Mucosa of stomach (tissue), 1 donor: ENCODE measurements around the gene SMOC2.

Experiments used
- H3K27me3 ChIP-seq: one replicate; pipeline ENCODE4 v1.7.0; 2013; ENCODE audit warnings: mild to moderate bottlenecking, low read length; ENCODE audit not compliant: control insufficient read depth, insufficient read depth
- H3K36me3 ChIP-seq: one replicate; pipeline ENCODE4 v1.7.0; 2013; ENCODE audit warnings: low read length; ENCODE audit not compliant: control insufficient read depth, insufficient read depth
- H3K4me1 ChIP-seq: one replicate; pipeline ENCODE4 v1.7.0; 2013; ENCODE audit warnings: mild to moderate bottlenecking, low read length; ENCODE audit not compliant: control insufficient read depth, insufficient read depth
- H3K4me3 ChIP-seq: one replicate; pipeline ENCODE4 v1.7.0; 2013; ENCODE audit warnings: low read length
- H3K9ac ChIP-seq: one replicate; pipeline ENCODE4 v1.7.0; 2013; ENCODE audit warnings: mild to moderate bottlenecking, low read length, moderate library complexity
- H3K9me3 ChIP-seq: one replicate; pipeline ENCODE4 v1.7.0; 2013; ENCODE audit warnings: mild to moderate bottlenecking, low read length, moderate library complexity; ENCODE audit not compliant: control insufficient read depth
- donor health status: Pancreatic carcinoma.

The SMOC2 gene

DNA sequence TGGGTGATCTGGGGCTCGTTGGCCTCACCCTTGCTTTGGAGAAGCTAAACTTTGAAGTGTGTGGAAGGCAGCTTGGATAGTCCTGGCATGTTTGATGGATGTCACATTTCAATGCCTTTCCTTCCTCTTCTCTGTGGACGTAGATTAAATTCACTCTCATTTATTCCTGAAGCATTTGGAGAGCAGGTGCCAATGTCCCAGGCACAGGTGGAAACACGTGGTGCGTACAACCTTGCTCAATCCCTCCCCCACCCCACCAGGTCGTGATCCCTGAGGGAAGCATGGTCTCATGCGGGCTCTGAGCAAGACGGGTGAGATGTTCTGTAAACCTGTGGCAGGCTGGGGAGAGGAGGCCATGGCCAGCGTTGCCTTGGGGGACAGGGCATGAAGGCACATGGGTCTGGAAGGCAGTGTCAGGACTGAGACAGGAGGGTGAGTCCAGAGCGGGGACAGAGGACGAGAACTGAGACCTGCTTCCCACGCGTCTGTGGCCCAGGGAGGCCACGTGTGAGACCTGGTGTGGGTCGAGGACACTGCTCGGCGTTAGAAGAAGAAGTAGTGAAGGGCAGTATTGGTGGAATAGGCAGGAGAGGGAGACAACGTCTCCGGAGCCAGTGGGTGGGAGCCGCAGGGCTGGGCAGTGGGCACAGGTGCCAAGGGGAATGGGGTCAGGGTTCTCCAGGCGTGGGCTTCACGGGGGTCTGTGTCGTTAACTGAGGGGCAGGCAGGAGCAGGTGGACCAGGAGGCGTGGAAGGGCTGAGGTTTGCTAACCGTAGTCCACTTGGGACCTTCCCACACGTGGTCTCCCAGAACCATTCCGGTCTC lies 34.4 kb downstream of the SMOC2 start:
- no peaks in the 10 kb centered on the region for H3K36me3 ChIP-seq
- H3K9me3 ChIP-seq = no peaks in the 10 kb centered on the region

DNA sequence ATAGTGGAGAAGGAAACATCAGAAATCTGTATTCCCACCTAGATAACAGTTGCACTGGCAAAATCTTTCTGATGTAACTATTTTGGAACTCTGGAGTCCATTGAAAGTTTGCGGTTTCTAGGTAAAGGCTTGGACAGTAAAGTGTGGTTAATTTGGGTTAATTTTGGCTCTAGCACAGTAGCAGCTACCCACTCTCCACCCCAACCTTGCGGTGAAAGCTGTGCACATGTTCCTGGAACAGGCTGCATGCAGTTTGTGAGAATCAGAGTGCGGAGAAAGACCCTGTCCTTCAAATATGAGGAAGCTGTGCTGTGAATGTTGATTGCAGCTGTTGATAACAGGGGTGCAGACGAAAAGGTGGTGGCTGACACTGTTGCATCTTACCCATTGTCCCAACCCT lies 38.4 kb downstream of the SMOC2 start:
- no peaks in the 10 kb centered on the region for H3K9me3 ChIP-seq
- no peak overlapping the region for H3K9ac ChIP-seq
- no peaks in the 10 kb centered on the region for H3K4me1 ChIP-seq
- no peaks in the 10 kb centered on the region for H3K36me3 ChIP-seq
- H3K4me3 ChIP-seq = no peak overlapping the region
- H3K27me3 ChIP-seq = no peaks in the 10 kb centered on the region

More for the DNA sequence above, 34.4 kb downstream of the SMOC2 start:
- no peak overlapping the region for H3K9ac ChIP-seq
- no peaks in the 10 kb centered on the region for H3K4me1 ChIP-seq
- H3K4me3 ChIP-seq = no peak overlapping the region
- no peaks in the 10 kb centered on the region for H3K27me3 ChIP-seq

DNA sequence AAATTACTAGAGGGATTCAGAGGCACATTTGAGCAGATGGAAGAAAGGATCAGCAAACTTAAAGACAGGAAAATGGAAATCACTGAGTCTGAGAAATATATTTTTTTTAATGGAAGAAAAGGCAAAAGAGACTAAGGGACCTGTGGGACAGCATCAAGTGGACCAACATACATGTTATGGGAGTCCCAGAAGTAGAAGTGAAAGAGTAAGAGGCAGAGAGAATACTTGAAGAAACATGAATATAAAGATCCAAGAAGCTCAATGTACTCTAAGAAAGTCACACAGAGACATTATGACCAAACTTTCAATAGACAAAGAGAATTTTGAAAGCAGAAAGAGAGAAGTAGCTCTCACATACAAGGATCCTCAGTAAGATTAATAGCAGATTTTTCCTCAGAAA lies 39.5 kb downstream of the SMOC2 start:
- Histone ChIP-seq H3K4me3 (no peak overlapping the region), H3K9ac (no peak overlapping the region), H3K36me3 (no peaks in the 10 kb centered on the region), H3K9me3 (no peaks in the 10 kb centered on the region), H3K4me1 (no peaks in the 10 kb centered on the region), H3K27me3 (no peaks in the 10 kb centered on the region)

DNA sequence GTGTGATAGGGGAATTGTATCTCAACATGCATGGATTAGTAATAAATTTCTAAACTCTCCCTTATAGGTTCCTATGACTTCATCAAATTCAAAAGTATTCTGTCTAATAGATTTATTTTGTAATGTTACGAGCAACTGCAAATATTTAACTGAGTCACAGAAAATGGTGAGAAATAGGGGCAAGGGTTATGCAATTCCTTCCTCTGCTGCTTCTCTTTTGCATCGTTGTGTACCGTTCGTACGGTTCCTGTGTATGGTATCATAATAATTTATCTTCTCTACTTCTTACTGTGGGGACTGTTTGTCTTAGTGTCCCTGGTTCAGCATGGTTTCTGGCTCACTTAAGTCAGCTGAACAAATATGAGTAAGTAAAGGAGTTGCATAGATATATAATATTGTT lies 44.8 kb downstream of the SMOC2 start:
- no peaks in the 10 kb centered on the region for H3K27me3 ChIP-seq
- H3K9ac ChIP-seq = no peak overlapping the region
- H3K4me3 ChIP-seq = no peak overlapping the region
- H3K4me1 ChIP-seq = no peaks in the 10 kb centered on the region
- no peaks in the 10 kb centered on the region for H3K9me3 ChIP-seq
- H3K36me3 ChIP-seq = no peaks in the 10 kb centered on the region

DNA sequence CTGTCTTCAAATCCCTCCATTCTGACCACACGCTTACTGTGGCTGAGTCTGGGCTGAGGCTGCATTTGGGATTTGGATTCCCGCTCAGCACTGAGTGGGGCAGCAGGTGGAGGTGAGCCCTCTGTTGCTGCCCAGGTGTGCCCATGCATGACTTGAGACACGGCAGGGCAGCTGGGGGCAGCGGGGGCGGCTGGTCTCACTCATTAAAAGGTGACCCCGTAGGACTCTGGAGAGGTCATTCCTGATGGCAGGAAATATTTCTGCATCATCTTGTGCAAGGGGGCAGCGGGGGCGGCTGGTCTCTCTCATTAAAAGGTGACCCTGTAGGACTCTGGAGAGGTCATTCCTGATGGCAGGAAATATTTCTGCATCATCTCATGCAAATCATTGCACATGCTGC lies 49.8 kb downstream of the SMOC2 start:
- Histone ChIP-seq H3K4me1 (no peaks in the 10 kb centered on the region), H3K9ac (no peak overlapping the region)

DNA sequence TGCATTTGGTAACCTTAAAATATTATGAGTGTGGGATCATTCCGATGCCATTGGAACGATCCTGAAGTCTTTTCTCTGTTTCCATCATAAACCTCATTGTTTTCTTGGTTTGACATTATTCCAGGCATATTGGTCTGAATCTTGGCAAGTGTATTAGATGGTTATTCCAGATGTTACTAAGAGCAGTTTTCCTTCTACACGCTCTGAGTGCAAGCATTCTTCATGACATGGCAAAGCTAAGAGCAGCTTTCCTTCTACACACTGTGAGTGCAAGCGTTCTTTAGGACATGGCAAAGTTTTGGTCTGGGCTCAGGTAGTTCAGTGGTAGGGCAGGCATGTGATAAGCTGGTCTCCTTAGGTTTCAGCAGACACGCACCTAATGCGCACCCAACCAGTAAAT lies 53.0 kb downstream of the SMOC2 start:
- no peak overlapping the region for H3K9ac ChIP-seq
- no peaks in the 10 kb centered on the region for H3K9me3 ChIP-seq
- no peaks in the 10 kb centered on the region for H3K36me3 ChIP-seq
- no peak overlapping the region for H3K4me3 ChIP-seq
- no peaks in the 10 kb centered on the region for H3K27me3 ChIP-seq
- H3K4me1 ChIP-seq = no peaks in the 10 kb centered on the region

More for the DNA sequence above, 49.8 kb downstream of the SMOC2 start:
- H3K4me3 ChIP-seq = no peak overlapping the region
- no peaks in the 10 kb centered on the region for H3K36me3 ChIP-seq
- no peaks in the 10 kb centered on the region for H3K9me3 ChIP-seq
- H3K27me3 ChIP-seq = no peaks in the 10 kb centered on the region

DNA sequence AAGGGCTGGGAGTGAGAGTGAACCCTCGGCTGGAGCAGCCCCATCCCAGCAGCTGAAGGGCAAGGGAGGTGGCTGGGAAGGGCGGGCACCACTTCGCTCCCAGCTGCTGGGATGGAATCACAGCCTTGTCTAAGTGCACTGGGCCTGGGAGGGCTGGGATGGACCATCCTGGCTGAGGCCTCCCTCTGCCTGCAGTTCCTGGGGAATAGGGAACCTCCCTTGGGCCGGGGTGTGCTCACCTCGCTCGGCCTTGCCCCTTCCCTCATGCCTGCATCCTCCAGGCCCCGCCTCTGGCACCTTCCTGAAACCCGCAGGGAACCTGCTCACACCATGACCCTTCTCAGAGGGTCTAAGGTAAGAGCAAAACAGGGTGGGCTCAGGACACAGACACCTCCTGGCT lies 53.7 kb downstream of the SMOC2 start:
- Histone ChIP-seq H3K4me1 (peaks cover 2% of the 10 kb centered on the region), H3K9me3 (no peaks in the 10 kb centered on the region), H3K27me3 (no peaks in the 10 kb centered on the region), H3K36me3 (no peaks in the 10 kb centered on the region), H3K4me3 (no peak overlapping the region), H3K9ac (no peak overlapping the region)

DNA sequence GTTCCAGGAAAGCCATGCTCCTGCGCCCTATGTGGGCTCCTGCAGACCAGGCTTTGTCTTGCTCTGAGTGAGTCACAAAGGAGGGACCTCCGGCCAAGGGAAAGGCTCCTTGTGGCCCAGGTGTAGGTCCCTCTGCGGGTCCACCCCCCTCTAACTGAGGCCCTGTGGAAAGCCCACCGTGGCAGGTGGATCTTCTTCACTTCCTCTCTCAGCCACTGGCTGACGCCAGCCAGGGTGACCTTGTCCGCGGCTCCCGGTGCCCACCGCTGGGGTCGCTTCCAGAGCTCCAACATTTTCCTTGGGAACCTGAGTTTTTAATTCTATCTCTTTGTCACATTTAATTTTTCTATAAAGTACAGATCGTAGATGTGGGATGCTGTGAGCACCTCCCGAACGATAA lies 54.1 kb downstream of the SMOC2 start:
- Histone ChIP-seq H3K36me3 (no peaks in the 10 kb centered on the region), H3K9me3 (no peaks in the 10 kb centered on the region), H3K4me3 (no peak overlapping the region), H3K27me3 (no peaks in the 10 kb centered on the region), H3K9ac (no peak overlapping the region), H3K4me1 (peaks cover 3% of the 10 kb centered on the region)

DNA sequence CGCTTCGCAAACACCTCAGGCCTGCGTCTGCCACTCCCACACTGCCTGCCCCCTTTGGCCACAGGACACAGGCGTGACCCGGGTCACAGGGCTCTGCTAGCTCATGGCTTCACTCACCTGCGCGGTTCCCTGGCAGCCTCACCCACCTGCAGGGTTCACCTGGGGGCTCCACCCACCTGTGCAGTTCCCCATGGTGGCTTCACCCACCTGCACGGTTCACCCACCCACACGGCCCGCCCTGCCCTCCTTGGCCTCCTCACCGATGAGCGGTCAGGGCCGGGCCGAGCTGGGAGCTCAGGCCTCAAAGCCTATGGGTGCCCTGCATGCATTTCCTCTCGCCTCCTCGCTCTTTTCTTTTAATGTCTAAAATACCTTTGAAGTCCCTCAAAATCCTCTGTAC lies 54.7 kb downstream of the SMOC2 start:
- no peak overlapping the region for H3K9ac ChIP-seq
- H3K4me1 ChIP-seq = peaks cover 3% of the 10 kb centered on the region
- H3K4me3 ChIP-seq = no peak overlapping the region
- H3K9me3 ChIP-seq = no peaks in the 10 kb centered on the region
- H3K36me3 ChIP-seq = no peaks in the 10 kb centered on the region
- no peaks in the 10 kb centered on the region for H3K27me3 ChIP-seq

DNA sequence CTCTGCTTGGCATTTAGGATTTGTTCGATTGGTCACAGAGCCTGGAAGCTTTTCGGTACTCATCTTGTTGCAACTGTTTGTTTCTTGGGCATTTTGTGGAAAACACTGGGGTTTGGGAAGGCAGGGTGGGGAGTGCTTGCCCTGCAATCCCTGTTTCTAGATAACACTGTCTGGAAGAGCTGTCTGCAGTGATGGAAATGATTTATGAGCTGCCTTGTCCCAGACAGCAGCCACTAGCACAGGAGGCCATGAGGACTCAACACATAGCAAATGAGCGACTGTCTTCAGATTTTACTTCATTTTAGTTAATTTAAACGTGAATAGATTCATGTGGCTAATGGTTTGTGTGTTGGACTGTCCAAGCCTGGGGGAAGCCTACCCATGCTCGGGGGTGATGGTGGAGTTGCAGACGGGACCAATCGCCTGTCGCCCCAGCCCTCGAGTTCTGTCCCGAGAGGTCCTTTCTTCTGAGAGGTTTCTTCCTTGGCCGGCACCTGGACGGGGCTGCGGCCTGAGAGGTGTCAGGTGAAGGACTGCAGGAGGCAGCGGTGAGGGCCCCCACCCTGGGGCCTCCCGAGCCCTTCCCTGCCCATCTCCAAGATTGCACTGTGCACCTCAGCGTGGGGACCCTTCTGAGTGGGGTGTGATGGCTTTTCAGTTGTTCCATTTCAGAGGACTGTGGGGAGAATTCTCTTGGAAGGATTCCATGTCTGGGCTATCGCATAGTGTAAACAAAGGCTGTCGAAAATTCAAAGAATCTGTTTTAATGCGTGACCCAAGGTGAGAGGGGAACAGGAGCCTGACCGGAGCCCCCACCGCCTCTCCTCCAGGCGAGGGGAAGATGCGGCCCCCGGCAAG lies 55.4 kb downstream of the SMOC2 start:
- H3K9ac ChIP-seq = no peak overlapping the region
- H3K36me3 ChIP-seq = no peaks in the 10 kb centered on the region
- H3K4me3 ChIP-seq = no peak overlapping the region
- H3K27me3 ChIP-seq = no peaks in the 10 kb centered on the region
- no peaks in the 10 kb centered on the region for H3K9me3 ChIP-seq
- H3K4me1 ChIP-seq = peaks cover 3% of the 10 kb centered on the region

DNA sequence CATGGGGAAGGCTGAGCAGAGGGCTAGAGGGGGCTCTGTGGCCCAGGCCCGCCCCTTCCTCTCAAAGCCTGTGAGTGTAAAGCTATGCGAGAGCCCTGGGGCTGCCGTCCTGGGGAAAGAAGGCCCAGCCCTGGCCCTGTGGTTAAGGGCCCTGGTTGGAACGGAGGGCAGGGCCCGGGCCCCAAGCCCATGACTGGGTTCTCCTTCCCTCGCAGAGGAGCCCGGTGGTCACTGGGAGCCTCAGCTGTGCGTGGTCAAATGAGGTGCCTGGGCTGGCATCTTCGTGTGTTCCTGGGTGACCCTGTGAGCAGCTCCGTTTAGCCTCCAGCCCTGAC lies 56.0 kb downstream of the SMOC2 start:
- H3K9me3 ChIP-seq = no peaks in the 10 kb centered on the region
- H3K4me1 ChIP-seq = peaks cover 3% of the 10 kb centered on the region
- no peaks in the 10 kb centered on the region for H3K36me3 ChIP-seq
- H3K4me3 ChIP-seq = no peak overlapping the region
- H3K27me3 ChIP-seq = no peaks in the 10 kb centered on the region
- H3K9ac ChIP-seq = no peak overlapping the region

DNA sequence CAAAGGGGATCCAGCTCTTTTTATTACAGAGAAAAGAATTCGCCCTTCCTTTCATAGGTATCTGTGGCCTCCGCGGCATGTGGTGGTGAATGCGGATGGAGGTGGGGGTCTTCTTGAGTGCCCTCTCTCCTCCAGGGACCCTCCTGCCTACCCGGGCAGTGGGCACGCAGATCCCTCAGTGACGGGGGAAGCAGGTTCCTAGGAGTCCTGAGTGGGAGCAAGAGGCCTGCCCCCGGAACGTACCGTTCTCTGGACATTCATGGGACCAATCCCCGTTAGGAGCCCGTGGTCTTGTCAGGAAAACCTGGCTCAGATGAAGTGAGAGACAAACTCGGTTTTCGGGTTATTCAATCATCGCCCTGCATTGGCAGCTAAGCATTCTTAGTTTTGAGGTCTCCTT lies 56.4 kb downstream of the SMOC2 start:
- Histone ChIP-seq H3K4me3 (no peak overlapping the region), H3K27me3 (no peaks in the 10 kb centered on the region), H3K36me3 (no peaks in the 10 kb centered on the region), H3K9ac (no peak overlapping the region), H3K9me3 (no peaks in the 10 kb centered on the region), H3K4me1 (peaks cover 3% of the 10 kb centered on the region)
